GM18502 (cell line): Measurements from ENCODE around the gene HGFAC.

ENCODE experiments used
- ATAC-seq: cut with Tn5 transposase; IDR thresholded peaks from one replicate; pipeline ENCODE4 v1.9.1; 2021; ENCODE audit warnings: mild to moderate bottlenecking; ENCODE audit not compliant: unreplicated experiment, poor library complexity

HGFAC gene

GRCh38 chr4:3471098-3471760 is 29.5 kb downstream of the HGFAC start:
- no peak for ATAC-seq

GRCh38 chr4:3471886-3472285 is 30.1 kb downstream of the HGFAC start:
- ATAC-seq: no peak

GRCh38 chr4:3472411-3473141 is 30.8 kb downstream of the HGFAC start:
- ATAC-seq: no peak

- ATAC-seq: no peak
Measured at GRCh38 chr4:3473181-3473950, 31.6 kb downstream of the HGFAC start.

- ATAC-seq: no peak
Measured at GRCh38 chr4:3473996-3474765, 32.4 kb downstream of the HGFAC start.

- no peak for ATAC-seq
Measured at GRCh38 chr4:3475041-3475712, 33.4 kb downstream of the HGFAC start.

- ATAC-seq: no peak
Measured at GRCh38 chr4:3475713-3476260, 34.0 kb downstream of the HGFAC start.

- no peak for ATAC-seq
Measured at GRCh38 chr4:3476341-3476747, 34.6 kb downstream of the HGFAC start.

- no peak for ATAC-seq
Measured at GRCh38 chr4:3476936-3477749, 35.4 kb downstream of the HGFAC start.

- ATAC-seq: no peak
Measured at GRCh38 chr4:3477750-3478430, 36.1 kb downstream of the HGFAC start.

GRCh38 chr4:3478446-3479357 is 36.9 kb downstream of the HGFAC start:
- no peak for ATAC-seq

GRCh38 chr4:3479358-3480101 is 37.8 kb downstream of the HGFAC start:
- ATAC-seq: no peak

GRCh38 chr4:3480528-3481112 is 38.9 kb downstream of the HGFAC start:
- ATAC-seq: no peak

GRCh38 chr4:3481113-3481531 is 39.4 kb downstream of the HGFAC start:
- ATAC-seq: no peak

GRCh38 chr4:3481783-3482393 is 40.1 kb downstream of the HGFAC start:
- no peak for ATAC-seq

GRCh38 chr4:3482707-3483106 is 40.9 kb downstream of the HGFAC start:
- no peak for ATAC-seq
